ENCODE data around the gene SPEM1.

The SPEM1 gene

DNA sequence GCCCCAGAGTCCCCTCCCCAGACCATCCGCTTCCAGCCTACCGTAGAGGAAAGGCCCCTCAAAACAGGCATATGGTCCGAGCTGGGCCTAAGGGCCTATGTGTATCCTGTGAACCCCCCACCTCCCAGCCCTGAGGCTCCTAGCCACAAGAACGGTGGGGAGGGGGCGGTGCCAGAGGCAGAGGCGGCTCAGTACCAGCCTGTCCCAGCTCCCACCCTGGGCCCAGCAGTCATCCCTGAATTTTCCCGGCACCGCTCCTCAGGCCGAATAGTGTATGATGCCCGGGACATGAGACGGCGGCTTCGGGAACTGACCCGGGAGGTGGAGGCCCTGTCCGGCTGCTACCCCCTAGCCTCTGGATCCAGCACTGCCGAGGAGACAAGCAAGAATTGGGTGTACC lies 1.1 kb downstream of the SPEM1 start:
- no peak for DNase-seq

DNA sequence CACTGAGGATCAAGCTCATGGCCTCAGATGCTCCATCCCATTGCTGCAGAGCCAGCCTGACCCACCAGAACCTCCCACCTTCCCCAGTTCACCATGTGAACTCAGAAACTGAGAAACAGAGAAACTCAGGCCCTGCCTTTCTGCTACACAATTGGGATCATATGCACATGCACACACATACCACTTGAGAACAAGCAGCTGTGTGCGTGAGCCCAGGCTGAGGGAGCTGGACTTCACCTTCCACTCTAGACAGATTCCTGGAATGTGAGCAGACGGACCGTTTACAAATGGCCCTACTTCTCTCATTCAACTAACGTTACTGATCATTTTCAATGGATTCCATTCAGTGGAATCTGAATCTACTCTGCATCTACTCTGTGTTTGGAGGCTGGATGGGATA lies 3.6 kb downstream of the SPEM1 start:
- no peak for DNase-seq

DNA sequence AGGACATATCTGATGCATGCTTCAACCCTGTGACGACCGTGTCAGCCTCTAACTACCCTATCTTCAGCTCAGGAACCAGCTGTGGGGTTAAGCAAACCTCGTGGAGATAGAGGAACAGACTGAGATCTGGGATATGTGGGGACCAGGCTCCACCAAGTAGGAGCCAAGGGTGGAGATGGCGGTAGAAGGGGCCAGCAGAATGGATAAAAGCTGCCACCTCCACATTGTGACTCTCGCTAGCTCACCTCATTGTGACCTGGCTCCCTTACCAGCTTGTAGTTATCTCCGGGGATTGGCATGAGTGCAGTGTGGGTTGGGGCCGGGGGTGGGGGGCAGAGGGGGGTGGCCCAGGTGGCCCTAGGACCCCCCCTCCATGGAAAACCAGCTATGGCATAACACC lies 5.2 kb downstream of the SPEM1 start, which contains the start of gene SPEM2:
Gene SPEM2 (plus strand): TSS at position 301 of the 400 bp plus-strand sequence. CDS start 73 bp downstream, at position 374.
- DNase-seq = no peak

DNA sequence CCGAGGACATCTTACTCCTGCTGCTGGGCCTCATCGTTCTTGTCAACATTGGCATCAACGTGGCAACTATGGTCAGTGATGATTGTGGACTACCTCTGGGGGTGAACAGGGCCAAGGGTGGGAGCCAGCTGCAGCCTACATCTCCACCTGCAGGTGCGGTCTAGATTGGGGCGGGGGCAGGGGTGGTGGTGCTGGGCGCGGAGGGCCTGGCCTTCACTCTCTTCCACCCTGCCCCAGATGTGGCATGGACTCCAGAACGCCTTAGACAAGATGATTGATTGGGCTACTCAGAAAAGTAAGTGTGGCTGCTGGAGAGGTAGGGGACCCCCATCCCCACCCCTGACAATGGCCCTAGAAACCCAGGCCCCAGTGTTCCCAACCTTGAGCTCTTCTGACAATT lies 5.6 kb downstream of the SPEM1 start:
- no peak for DNase-seq

DNA sequence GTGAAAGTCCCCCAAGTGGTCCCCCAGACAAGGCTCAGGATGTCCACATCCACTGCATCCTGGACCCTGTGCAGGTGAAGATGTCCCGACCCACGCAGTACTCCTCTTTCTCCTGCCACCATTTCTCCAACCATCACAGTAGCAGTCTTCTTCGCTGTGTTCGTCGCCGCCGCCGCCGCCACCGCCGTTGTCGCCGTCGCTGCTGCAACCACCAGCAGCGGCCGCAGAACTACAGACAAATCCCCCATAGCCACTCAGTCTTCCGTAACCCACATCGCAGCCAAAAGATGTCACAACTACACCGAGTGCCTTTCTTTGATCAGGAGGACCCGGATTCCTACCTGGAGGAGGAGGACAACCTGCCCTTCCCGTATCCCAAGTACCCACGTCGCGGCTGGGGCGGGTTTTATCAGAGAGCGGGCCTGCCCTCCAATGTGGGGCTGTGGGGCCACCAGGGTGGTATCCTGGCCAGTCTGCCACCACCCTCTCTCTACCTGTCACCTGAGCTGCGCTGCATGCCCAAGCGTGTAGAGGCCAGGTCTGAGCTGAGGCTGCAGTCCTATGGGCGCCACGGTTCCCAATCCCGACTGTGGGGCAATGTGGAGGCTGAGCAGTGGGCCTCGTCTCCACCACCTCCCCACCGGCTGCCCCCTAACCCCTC lies 6.2 kb downstream of the SPEM1 start:
- DNase-seq = no peak

DNA sequence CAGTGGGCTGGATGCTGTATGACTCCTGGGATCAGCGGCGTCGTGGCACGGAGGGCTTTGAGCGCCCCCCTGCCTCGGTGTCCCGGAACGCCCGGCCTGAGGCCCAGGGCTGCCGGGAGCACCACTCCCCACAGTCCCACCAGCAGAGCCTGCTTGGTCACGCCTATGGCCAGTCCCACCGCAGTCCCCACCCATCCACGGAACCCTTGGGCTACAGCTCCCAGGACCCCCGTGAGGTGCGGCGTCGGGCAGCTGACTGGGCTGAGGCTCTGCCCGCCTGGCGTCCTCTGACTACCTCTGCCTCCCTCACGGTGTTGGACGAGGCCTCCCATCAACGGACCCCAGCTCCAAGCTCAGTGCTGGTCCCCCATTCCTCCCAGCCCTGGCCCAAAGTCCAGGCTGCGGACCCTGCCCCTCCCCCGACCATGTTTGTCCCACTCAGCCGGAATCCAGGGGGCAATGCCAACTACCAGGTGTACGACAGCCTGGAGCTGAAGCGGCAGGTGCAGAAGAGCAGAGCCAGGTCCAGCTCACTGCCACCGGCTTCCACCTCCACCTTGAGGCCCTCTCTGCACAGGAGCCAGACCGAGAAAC lies 6.9 kb downstream of the SPEM1 start:
- DNase-seq = no peak

DNA sequence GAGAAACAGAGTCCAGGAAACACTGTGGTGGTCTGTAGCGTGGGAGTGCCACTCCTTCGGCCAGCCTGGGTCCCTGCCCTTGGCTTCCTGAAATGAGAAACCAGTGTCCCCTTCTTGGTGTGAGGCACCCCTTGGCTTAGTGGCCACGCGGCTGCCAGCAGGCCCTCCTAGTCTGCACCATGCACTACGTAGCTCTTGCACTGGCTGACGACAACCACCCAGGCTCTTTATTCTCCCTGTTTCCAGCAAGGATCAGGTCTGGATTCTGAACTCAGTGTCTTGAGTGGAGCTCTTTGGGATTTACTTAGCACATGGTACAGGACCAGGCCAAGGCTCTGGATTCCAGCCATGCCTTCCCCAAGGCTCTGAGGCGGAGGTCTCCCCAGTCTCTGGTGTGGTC lies 7.4 kb downstream of the SPEM1 start:
- no peak for DNase-seq

DNA sequence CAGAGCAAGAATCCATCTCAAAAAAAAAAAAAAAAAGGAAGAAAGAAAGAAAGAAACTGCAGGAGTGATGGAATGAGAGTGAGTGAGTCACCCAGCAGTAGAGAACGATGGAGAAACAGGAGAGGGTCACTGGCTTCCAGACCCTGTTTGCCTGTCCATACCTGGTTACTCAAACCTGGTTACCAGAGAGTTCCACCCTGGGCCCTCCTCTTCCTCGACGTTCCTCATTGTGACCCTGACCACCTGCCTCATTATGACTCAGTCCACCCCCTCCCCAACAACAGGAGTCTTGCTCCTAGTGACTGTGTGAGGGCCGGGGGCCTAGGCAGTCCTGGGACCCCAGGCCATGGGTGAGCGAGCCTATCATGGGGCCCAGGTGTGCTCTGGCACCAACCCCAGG lies 8.4 kb downstream of the SPEM1 start, which contains the start of gene SPEM3:
Gene SPEM3 (plus strand): TSS at position 301 of the 400 bp plus-strand sequence. CDS start 46 bp downstream, at position 347.
- no peak for DNase-seq

DNA sequence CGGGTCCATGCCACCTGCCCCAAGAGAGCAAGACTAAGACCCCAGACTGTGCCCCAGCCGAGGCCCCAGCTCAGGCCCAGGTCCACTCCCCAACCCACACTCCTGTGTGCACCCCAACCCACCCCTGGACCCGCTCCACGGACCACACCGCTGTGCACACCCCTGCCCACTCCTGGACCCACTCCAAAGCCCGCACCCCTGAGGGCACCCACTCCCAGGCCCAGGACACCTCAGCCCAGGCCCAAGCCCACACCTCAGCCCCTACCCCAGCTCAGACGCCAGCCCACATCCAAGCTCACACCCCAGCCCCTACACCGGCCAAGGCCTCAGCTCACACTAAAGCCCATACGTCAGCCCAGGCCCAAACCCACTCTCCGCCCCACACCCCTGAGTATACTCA lies 9.6 kb downstream of the SPEM1 start:
- no peak for DNase-seq

DNA sequence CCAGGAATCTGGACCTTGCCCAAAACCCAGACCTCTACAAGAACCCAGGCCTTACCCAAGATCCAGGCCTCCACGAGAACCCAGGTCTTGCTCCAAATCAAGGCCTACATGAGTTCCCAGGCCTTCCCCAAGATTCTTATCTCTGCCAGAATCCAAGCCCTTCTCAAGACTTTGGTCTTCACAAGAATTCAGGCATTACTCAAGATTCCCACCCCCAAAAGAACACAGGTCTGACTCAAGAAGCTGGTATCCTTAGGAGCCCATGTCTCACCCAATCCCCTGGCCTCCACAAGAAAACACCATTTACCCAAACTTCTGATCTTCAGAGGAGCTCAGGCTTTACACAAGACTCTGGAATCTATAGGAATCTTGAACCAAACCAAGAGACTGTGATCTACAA lies 11.1 kb downstream of the SPEM1 start:
- no peak for DNase-seq

DNA sequence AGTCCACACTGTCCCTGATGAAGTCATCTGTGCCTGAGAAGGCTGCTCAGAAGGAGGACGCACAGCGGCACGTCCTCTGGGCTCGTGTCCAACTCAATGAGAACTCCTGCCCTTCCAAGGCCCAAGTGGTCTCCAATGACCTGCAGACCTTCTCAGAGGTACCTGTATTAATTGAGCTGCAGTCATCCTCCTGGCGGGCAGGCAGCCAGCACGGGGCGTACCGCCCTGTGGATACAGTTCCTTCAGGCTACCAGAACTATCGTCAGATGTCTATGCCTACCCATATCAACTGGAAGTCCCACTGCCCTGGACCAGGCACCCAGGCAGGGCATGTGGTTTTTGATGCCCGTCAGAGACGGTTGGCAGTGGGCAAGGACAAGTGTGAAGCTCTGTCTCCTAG lies 12.2 kb downstream of the SPEM1 start:
- no peak for DNase-seq

DNA sequence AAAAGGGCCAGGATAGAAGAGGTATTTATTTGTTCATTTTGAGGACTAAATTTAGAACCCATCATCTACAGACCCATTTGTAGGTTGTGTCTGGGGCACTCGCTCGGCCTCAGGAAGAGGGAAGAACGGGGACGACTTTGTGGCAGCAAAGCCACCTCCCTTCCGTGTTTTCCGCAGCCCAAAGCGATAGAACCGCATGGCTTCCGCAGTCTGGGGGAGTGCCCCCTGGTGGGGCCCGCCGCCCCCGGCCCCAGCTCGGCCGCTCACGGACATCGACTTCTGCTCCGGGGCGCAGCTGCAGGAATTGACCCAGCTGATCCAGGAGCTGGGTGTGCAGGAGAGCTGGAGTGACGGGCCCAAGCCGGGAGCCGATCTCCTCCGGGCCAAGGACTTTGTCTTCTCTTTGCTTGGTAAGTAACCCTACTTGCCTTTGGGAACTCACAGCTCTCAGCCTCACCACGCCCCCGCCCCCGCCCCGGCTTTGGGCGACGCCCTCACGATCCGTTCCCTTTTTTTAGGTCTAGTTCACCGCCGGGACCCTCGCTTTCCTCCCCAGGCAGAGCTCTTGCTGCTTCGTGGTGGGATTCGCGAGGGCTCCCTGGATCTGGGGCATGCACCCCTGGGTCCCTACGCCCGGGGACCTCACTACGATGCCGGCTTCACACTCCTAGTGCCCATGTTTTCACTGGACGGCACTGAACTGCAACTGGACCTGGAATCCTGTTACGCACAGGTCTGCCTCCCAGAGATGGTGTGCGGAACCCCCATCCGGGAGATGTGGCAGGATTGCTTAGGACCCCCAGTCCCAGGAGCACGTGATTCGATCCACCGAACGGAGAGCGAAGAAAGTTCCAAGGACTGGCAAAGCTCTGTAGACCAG lies 15.8 kb downstream of the SPEM1 start:
- peak; percentile 50 for DNase-seq

DNA sequence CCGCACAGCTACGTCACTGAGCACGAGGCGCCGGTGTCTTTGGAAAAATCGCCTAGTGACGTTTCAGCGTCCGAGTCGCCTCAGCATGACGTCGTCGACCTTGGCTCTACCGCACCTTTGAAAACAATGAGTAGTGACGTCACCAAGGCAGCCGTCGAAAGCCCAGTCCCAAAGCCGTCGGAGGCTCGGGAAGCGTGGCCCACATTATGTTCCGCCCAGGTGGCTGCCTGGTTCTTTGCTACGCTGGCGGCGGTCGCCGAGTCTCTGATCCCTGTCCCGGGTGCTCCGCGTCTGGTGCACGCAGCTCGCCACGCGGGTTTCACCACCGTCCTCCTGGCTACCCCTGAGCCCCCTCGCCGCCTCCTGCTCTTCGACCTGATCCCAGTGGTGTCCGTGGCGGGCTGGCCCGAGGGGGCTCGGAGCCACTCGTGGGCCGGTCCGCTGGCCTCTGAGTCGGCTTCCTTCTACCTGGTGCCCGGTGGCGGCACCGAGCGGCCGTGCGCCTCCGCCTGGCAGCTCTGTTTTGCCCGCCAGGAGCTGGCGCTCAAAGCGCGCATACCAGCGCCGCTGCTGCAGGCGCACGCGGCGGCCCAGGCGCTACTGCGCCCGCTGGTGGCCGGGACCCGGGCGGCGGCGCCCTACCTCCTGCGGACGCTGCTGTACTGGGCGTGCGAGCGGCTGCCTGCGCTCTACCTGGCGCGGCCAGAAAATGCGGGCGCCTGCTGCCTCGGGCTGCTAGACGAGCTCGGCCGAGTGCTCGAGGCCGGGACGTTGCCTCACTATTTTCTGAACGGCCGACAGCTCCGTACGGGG lies 16.6 kb downstream of the SPEM1 start:
- DNase-seq = peak; percentile 83

DNA sequence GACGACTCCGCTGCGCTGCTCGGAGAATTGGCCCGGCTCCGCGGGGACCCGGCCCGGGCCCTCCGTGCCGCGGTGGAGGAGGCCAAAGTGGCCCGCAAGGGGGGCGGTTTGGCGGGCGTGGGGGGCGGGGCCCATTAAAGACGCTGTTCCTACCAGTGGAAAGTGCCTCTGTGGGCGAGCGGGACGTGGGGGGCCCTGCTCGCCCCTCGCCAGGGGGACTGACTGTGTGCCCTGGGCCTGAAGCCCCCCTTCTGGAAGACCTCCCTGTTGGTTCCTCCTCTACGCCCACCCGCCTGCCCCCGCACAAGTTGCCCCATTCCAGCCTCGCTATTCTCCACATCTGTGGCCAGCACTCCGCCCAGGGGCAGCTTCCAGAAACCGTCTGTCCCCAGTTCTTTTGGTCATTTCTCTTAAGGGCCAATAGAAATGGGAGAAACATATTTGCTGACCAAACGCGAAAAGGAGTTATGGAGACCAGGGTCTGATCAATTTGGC lies 17.3 kb downstream of the SPEM1 start:
- no peak for DNase-seq

DNA sequence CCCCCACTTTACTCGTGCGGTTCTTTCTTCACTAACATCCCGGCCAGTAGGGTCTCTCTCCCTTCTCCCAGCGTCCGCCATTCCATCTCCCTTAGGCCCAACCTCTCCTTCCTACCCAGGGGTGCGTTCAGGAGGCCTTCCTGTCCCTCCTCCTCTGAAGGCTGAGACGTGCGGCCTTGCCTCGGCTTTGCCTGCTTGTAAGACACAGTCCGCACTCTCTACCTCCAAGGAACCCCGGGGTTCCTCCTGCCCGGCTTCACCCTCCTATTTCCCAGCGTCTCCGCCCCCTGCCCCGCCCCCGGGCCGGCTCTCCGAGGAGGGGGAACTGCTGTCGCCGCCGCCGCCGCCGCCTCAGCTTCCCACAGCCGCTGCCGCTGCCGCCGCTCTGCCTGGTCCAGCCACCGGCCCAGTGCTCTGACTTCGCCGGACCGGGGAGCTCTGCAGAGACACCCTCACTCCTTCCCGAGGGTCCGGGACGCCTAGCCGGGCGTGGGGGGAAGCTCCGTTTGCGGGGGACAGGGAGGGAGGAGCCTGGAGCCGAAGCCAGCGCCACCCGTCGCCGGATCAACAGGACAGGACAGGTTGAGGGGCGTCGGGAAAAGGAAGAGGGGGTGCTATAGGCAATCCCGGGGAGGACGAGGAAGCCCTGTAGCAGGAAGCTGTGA lies 18.0 kb downstream of the SPEM1 start:
- DNase-seq = peak; percentile 77

DNA sequence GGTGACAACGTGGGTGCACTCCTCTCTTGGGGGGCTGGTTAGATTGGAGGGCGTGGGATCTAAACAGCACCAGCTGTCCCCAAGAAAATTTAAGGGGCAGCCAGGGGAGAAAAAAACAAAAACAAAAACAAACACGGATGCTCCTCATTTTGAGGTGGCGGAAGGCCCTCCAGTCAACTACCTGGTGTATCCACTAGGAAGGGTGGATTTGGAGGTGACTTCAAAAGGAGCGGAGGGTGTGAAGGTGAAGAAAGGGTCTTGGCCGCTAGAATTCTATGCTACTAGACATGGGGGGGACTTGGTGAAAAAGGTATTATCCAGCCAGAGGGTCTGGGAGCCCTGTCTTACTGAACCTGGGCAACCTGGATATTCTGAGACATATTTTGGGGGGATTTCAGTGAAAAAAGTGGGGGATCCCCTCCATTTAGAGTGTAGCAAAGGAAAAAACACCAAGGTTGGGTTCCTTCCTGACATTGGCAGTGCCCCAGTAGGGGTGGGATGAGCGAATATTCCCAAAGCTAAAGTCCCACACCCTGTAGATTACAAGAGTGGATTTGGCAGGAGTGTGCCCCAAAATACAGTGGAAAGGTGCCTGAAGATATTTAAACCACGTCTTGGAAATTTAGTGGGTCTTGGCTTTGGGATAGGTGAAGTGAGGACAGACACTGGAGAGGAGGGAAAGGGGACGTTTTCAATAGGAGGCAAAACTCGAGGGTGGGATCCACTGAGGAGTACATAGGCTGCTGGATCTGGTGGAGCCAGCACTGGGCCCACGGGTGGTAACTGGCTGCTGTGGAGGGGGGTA lies 18.7 kb downstream of the SPEM1 start:
- no peak for DNase-seq

DNA sequence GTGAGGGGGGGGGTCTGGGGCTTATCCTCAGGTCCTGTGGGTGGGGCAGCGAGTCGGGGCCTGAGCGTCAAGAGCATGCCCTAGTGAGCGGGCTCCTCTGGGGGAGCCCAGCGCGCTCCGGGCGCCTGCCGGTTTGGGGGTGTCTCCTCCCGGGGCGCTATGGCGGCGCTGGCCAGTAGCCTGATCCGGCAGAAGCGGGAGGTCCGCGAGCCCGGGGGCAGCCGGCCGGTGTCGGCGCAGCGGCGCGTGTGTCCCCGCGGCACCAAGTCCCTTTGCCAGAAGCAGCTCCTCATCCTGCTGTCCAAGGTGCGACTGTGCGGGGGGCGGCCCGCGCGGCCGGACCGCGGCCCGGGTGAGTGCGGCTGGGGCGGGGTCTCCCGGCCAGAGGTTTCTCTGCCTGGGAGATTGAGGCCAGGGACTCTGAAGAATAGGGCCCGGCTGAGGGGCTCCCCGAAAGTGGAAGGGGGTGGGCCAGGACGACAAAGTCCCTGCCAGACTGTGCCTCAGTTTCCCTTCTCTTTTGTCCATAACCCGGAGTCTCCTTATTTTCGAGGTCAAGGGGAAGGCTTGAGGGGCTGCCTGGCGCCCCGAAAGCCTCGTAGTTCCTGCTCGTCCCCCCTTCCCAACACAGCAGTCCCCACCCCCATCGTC lies 19.5 kb downstream of the SPEM1 start, which contains the start of gene FGF11:
Gene FGF11 (plus strand): TSS at position 51 of the 651 bp plus-strand sequence. CDS start 109 bp downstream, at position 160.
- peak; percentile 56 for DNase-seq

DNA sequence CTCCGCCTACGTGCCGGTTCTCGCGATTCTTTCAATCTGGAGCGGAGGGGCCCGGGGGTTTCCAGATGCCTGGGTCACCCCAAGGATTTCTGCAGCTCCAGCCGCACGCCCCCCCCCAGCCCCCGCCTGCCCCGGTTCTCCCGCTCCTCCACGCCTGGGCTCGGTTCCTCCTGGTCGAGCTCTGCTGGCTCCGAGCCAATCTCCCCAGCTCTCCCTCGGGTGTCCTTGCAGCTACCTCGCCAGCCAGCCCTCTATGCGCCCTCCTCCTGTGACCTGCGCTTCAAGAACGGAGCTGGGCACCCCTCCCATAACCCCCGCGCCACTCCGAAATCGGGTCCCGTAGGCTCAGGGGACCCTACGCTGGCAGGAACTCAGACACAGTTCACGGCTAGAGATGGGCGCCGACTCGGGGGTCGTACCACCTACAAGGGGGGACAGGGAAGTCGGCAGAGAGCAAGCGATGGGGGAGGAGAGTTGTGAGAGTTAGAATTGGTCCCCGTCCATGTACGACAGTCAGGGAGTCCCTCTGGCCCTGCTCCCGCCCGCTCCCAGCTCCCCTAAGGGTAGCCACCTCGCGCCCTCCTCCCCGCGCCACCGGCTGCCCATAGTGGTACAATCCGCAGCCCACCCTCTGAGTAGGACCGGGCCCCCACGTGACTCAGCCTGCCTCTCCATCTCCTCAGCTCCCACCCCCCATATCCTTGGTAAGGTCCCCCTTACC lies 20.1 kb downstream of the SPEM1 start:
- peak; percentile 76 for DNase-seq

DNA sequence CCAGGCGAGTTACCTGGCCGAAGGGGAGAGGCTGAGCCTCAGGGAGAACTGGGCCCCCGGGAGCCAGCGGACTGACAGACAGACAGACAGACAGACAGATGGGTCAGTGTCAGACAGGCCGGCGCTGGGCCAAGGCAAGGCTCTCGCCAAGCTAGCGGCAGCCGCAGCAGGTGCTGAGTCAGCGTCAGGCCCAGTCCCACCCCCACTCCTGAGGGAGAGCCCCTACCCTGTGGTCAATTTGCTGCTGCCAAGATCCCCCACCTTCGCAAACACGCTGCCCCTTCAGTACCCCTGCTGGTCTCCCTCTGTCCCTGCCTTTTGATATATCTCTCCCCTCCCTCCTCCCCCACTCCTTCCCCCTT lies 20.7 kb downstream of the SPEM1 start:
- DNase-seq = peak; percentile 77

DNA sequence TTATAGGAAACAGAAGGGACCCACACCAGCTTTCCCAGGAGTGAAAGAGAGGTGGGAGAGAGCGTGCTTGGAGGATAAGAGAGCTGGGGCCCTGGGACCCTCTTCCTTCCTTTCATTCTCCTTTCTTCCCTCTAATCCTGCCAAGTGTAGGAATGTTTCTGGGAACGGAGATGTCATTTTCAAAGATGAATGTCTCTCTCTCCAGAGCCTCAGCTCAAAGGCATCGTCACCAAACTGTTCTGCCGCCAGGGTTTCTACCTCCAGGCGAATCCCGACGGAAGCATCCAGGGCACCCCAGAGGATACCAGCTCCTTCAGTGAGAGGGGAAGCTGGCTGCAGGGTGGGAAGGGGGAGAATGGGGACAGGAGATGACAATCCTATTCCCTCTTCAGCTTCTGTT lies 21.1 kb downstream of the SPEM1 start:
- no peak for DNase-seq
